Mammary epithelial cell (primary cell): ENCODE data around the gene ARHGEF19.

Experiments
- CTCF ChIP-seq, 2 donors: IDR thresholded peaks in 1 of 2; conservative IDR thresholded peaks in 1 of 2; 2 replicates each; pipeline ENCODE4 v1.5.1; 2011 to 2012; ENCODE audit warnings: inconsistent platforms in 2 of 2, low read length in 2 of 2, mild to moderate bottlenecking in 2 of 2, control low read depth in 1 of 2, low read depth in 1 of 2; ENCODE audit not compliant: insufficient read depth in 1 of 2; ENCODE audit errors: extremely low read depth in 1 of 2
- EZH2 ChIP-seq: IDR thresholded peaks from 2 replicates; pipeline ENCODE4 v1.6.1; 2012; ENCODE audit warnings: low read length, inconsistent platforms, borderline replicate concordance

GRCh38 chr1:16198444-16199156, 13.9 kb downstream of the ARHGEF19 start:
- TF ChIP-seq CTCF (conservative IDR thresholded peaks at IDR 0.05 in 1 of 2, IDR thresholded peaks at IDR 0.05 in 1 of 2; ENCODE audit: extremely low read depth in 1 of 2, insufficient read depth in 1 of 2, low read depth in 1 of 2, low read length in 2 of 2) (no peak), EZH2 (no peak)
